D721Med (cell line): ENCODE data around the gene GLMN.

Source experiments
- DNase-seq: peaks from one replicate; pipeline ENCODE4 v3.0.0; 2011; ENCODE audit warnings: low spot score; ENCODE audit not compliant: insufficient read length
- FAIRE-seq: peaks from 2 replicates; lab custom pipeline; 2011; peaks lifted over from hg19 to GRCh38; lab: Jason Lieb, UNC
- CTCF ChIP-seq: IDR thresholded peaks from 2 replicates; pipeline ENCODE4 v1.5.1; 2012; ENCODE audit warnings: mild to moderate bottlenecking, control low read depth; ENCODE audit not compliant: insufficient read depth; ENCODE audit errors: missing control alignments

The GLMN gene

GRCh38 chr1:92315766-92316599 lies 17.2 kb upstream of the GLMN start:
- DNase-seq (no peak), FAIRE-seq (no peak)
- no peak for TF ChIP-seq CTCF

DNA sequence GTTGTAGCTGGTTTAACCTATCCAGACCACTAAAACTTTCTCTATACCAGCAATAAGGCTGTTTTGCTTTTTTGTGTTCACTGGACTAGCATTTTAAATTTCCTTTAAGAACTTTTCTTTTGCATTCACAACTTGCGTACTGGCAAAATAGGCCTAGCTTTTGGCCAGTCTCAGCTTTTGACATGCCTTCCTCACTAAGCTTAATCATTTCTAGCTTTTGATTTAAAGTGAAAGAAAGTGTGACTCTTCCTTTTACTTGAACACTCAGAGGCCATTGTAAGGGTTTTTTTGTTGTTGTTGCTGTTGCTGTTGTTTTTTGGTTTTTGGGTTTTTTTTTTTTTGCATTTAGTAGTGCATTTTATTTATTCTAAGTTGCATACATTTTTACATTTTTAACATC lies 15.2 kb upstream of the GLMN start:
- no peak for TF ChIP-seq CTCF
- no peak for DNase-seq
- no peak for FAIRE-seq

DNA sequence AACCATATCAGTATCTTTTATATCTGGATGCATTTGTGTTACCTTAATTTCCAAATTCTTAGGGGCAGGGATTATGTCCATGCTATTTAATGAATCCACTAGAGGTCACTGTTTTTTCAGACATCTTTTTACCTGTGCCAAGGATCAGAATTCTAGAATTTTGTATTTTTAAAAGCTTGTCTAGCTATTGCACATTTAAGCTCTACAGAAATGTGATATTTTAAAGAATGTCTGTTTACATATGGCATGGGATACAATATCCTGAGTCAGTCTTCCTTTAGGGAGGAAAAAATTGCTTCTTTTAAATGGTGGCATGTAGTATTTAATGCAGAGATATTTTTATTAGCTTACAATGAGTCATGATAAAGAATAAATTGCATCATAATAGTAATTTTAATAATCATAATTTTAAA lies 11.4 kb upstream of the GLMN start:
- FAIRE-seq, result peak; percentile 84
- DNase-seq, result no peak
- peak; percentile 55 for TF ChIP-seq CTCF

GRCh38 chr1:92307980-92308379 lies 9.2 kb upstream of the GLMN start:
- DNase-seq, result no peak
- no peak for FAIRE-seq
- TF ChIP-seq CTCF, result no peak

- DNase-seq (no peak), FAIRE-seq (no peak)
- TF ChIP-seq CTCF, result no peak
Observed at GRCh38 chr1:92306020-92306419, 7.2 kb upstream of the GLMN start.

DNA sequence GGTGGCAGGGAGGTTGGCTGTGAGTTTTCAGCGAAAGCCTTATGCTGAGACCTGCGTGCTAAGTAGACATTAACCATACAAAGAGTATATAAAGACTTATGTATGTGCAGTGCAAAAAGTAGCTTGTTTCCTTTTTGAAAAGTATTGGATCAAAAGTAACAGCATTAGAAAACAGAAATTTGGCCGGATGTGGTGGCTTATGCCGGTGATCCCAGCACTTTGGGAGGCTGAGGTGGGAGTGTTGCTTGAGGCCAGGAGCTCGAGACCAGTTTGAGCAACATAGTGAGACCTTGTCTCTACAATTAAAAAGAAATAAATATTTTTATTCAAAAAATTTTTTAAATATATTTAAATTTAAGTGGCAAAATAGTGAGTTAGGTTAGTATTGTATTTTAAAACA lies 2.2 kb upstream of the GLMN start:
- FAIRE-seq, result no peak

More for the DNA sequence above, 2.2 kb upstream of the GLMN start:
- no peak for DNase-seq
- TF ChIP-seq CTCF, result no peak
